ENCODE data around the gene BTN1A1. TPM values are rescaled to one million over a fixed set of nuclear protein-coding genes. Genes with fewer than 3 reads are reported as not detected.

Gene BTN1A1
- total RNA-seq, 2 donors from 2014 or later = 0.10 TPM; not detected in 1

GRCh38 chr6:26468829-26469228, 31.3 kb upstream of the BTN1A1 start:
- H3K36me3 Mint-ChIP-seq (ENCODE audit: low read depth) = peaks cover 23% of the 10 kb centered on the region
- no peaks in the 10 kb centered on the region for H3K9me3 ChIP-seq (ENCODE audit: control insufficient read depth, low read length, poor library complexity, severe bottlenecking)
- peaks cover 26% of the 10 kb centered on the region for H3K4me1 Mint-ChIP-seq
- H3K27ac Mint-ChIP-seq = peak overlapping the region; percentile 5
- ATAC-seq (no peak), DNase-seq (no peak)
- no peaks in the 10 kb centered on the region for H3K27me3 Mint-ChIP-seq
- H3K4me3 Mint-ChIP-seq = no peak overlapping the region

GRCh38 chr6:26470643-26471042, 29.5 kb upstream of the BTN1A1 start:
- Mint-ChIP-seq H3K27ac (no peak overlapping the region), H3K36me3 (ENCODE audit: low read depth) (peaks cover 12% of the 10 kb centered on the region)

DNA sequence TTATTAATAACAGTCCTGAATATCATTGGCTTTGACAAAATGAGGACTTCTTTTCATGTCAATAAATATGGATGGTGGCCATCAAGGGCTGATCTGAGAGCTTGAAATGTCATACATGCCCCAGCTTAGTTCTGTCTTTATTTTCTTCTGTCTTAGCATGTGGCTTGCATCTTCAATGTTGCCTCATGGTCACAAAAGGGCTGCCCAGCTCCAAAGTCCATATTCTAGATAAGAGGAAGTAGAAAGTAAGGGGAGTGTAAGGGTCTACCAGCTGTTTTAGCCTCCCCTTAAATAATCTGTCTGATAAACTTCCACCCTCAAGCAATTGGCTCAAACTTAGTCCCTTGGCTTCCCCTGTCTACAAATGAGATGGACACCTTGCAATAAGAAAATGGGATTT, 28.1 kb upstream of the BTN1A1 start:
- peaks cover 32% of the 10 kb centered on the region for H3K4me1 Mint-ChIP-seq
- no peaks in the 10 kb centered on the region for H3K9me3 ChIP-seq (ENCODE audit: control insufficient read depth, low read length, poor library complexity, severe bottlenecking)
- peaks cover 9% of the 10 kb centered on the region for H3K36me3 Mint-ChIP-seq (ENCODE audit: low read depth)
- H3K27me3 Mint-ChIP-seq = no peaks in the 10 kb centered on the region
- ATAC-seq (no peak), DNase-seq (no peak)
- H3K27ac Mint-ChIP-seq = peak overlapping the region; percentile 99
- no peak overlapping the region for H3K4me3 Mint-ChIP-seq

More at GRCh38 chr6:26470643-26471042, 29.5 kb upstream of the BTN1A1 start:
- ATAC-seq (no peak), DNase-seq (no peak)
- no peak overlapping the region for H3K4me3 Mint-ChIP-seq
- no peaks in the 10 kb centered on the region for H3K9me3 ChIP-seq (ENCODE audit: control insufficient read depth, low read length, poor library complexity, severe bottlenecking)
- peaks cover 26% of the 10 kb centered on the region for H3K4me1 Mint-ChIP-seq
- no peaks in the 10 kb centered on the region for H3K27me3 Mint-ChIP-seq

DNA sequence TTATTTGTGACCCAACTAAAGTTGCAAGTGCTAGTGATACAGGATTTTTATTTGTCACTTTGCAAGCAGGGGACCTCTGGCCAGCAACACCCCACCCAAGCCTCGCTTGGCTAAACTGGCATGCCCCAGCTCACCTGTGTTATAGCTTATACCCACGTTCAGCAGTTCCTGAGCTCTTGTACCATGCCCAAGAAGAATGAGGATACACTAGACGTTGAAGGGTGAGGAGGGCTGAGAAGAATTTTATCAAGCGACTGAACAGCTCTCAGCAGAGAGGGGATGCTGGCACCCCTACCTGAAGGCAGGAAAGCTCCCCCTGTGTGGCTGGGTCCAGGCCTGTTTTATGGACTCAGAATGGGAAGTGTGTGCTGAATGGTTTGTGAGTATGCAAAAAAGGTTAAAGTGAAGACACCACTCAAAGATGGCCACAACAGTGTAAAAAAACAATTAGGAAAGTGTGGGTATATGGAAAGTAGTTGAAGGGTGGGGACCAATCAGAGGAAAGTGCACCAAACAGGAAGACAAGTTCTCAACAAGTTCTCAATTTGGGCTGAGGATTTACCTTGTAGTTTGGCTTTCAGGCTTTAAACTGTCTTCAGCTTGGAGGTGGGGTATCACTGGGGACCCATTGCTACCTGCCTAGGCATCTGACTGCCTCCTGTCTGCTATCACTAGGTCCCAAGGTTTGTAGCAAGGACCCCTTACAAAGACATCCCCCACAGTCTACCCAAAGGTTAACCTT, 27.4 kb upstream of the BTN1A1 start:
- H3K4me1 Mint-ChIP-seq = peaks cover 36% of the 10 kb centered on the region
- no peak for DNase-seq

GRCh38 chr6:26473429-26473757, 26.7 kb upstream of the BTN1A1 start:
- H3K4me3 Mint-ChIP-seq = peak overlapping the region; percentile 95
- ATAC-seq (peak; percentile 3), DNase-seq (no peak)
- H3K4me1 Mint-ChIP-seq = peaks cover 36% of the 10 kb centered on the region
- peak overlapping the region; percentile 99 for H3K27ac Mint-ChIP-seq
- H3K36me3 Mint-ChIP-seq (ENCODE audit: low read depth) = peaks cover 6% of the 10 kb centered on the region
- no peaks in the 10 kb centered on the region for H3K9me3 ChIP-seq (ENCODE audit: control insufficient read depth, low read length, poor library complexity, severe bottlenecking)
- H3K27me3 Mint-ChIP-seq = no peaks in the 10 kb centered on the region

More for the DNA sequence above, 27.4 kb upstream of the BTN1A1 start:
- Mint-ChIP-seq H3K27me3 (no peaks in the 10 kb centered on the region), H3K27ac (peak overlapping the region; percentile 99), H3K36me3 (ENCODE audit: low read depth) (peaks cover 9% of the 10 kb centered on the region), H3K4me3 (peak overlapping the region; percentile 95)
- H3K9me3 ChIP-seq (ENCODE audit: control insufficient read depth, low read length, poor library complexity, severe bottlenecking) = no peaks in the 10 kb centered on the region
- no peak for ATAC-seq

DNA sequence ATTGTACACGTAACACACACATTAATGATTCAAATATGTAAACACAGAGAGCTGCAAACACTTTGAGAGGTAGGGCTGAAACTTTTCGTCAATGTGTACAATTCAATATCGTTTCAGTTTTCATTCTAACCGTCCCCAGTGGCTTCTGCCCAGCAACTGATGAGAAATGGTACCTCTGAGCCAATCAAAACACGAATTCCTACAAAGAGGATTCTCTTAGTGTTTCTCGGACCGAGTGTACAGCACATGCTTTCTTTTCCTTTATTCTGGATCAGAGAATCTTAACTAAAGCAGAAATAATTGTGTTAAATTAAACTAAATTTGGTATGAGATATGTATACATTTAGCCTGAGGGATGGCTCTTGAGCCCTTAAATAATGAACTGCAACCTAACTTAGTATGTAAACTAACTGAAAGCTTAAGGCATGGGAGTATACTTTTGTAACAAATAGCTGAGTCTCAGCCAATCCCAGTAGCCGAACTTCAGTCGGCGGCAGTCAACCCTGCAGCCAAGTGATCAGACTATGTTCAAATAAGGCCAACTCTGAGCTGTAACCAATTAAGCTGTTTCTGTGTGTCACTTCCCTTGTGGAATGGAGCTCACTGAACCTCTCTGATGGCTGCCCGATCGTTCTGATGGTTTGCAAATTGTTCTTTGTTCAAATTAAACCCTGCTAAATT, 26.2 kb upstream of the BTN1A1 start:
- Mint-ChIP-seq H3K27me3 (no peaks in the 10 kb centered on the region), H3K36me3 (ENCODE audit: low read depth) (peaks cover 2% of the 10 kb centered on the region), H3K27ac (peak overlapping the region; percentile 99), H3K4me3 (peak overlapping the region; percentile 95), H3K4me1 (peaks cover 40% of the 10 kb centered on the region)
- peak; percentile 55 to 69 (median 61) for DNase-seq
- H3K9me3 ChIP-seq (ENCODE audit: control insufficient read depth, low read length, poor library complexity, severe bottlenecking) = no peaks in the 10 kb centered on the region
- peak; percentile 94 for ATAC-seq

GRCh38 chr6:26474439-26474881, 25.6 kb upstream of the BTN1A1 start:
- Mint-ChIP-seq H3K27ac (peak overlapping the region; percentile 99), H3K4me3 (peak overlapping the region; percentile 95), H3K36me3 (ENCODE audit: low read depth) (peaks cover 2% of the 10 kb centered on the region), H3K27me3 (no peaks in the 10 kb centered on the region), H3K4me1 (peaks cover 40% of the 10 kb centered on the region)
- peak; percentile 9 for ATAC-seq
- no peaks in the 10 kb centered on the region for H3K9me3 ChIP-seq (ENCODE audit: control insufficient read depth, low read length, poor library complexity, severe bottlenecking)
- no peak for DNase-seq

DNA sequence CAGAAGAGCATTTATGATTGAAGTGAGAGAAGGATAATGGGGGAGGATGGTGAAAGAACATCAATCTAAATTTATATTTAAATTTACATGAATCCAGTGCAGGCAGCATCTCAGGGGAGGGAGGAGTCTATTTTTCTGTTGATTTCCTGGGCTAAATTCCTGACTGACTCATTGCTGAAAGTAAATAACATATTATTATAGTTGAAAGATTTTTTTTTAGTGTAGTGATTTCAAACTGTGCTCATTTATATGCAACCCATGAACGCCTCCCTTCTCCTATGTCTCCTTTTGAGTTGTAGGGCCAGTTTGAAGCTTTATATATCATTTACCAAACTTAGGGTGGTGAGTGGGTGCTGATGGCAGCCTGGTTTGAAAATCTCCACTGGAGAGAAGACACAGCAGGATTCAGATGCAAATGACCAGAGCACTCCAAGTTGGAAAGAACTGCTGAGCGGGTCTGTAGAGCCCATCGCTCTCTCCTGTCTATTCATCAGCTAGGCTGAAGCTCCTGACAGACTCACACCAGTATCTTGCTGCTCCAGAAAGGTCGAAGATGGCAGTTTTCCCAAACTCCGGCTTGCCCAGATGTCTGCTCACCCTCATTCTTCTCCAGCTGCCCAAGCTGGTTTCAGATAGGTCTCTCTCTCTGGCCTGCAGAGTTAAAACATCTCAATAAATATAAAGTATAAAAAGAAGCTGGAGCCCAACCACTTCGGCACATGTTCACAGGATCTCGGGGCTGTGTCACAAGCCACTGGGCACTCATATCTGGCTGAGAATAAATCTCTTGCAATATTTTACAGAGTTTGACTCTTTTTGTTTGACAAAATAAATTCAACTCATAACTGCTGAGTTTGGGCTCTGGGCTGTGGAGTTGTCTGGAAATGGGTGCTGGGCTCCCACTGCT, 24.0 kb upstream of the BTN1A1 start:
- H3K9me3 ChIP-seq (ENCODE audit: control insufficient read depth, low read length, poor library complexity, severe bottlenecking) = no peaks in the 10 kb centered on the region
- Mint-ChIP-seq H3K4me3 (peak overlapping the region; percentile 28), H3K27me3 (no peaks in the 10 kb centered on the region), H3K27ac (peak overlapping the region; percentile 99), H3K36me3 (ENCODE audit: low read depth) (peaks cover 2% of the 10 kb centered on the region), H3K4me1 (peaks cover 41% of the 10 kb centered on the region)
- ATAC-seq (no peak), DNase-seq (no peak)

- H3K36me3 Mint-ChIP-seq (ENCODE audit: low read depth) = no peaks in the 10 kb centered on the region
- peaks cover 42% of the 10 kb centered on the region for H3K4me1 Mint-ChIP-seq
- peak overlapping the region; percentile 99 for H3K27ac Mint-ChIP-seq
- DNase-seq (no peak), ATAC-seq (no peak)
- H3K9me3 ChIP-seq (ENCODE audit: control insufficient read depth, low read length, poor library complexity, severe bottlenecking) = no peaks in the 10 kb centered on the region
- peak overlapping the region; percentile 9 for H3K4me3 Mint-ChIP-seq
- no peaks in the 10 kb centered on the region for H3K27me3 Mint-ChIP-seq
Observed at GRCh38 chr6:26476896-26477295, 23.2 kb upstream of the BTN1A1 start.

- H3K4me1 Mint-ChIP-seq = peaks cover 42% of the 10 kb centered on the region
- no peaks in the 10 kb centered on the region for H3K9me3 ChIP-seq (ENCODE audit: control insufficient read depth, low read length, poor library complexity, severe bottlenecking)
- no peak for DNase-seq
- peak overlapping the region; percentile 99 for H3K27ac Mint-ChIP-seq
- H3K36me3 Mint-ChIP-seq (ENCODE audit: low read depth) = no peaks in the 10 kb centered on the region
- no peak overlapping the region for H3K4me3 Mint-ChIP-seq
- ATAC-seq = no peak
- H3K27me3 Mint-ChIP-seq = no peaks in the 10 kb centered on the region
Observed at GRCh38 chr6:26477426-26477825, 22.7 kb upstream of the BTN1A1 start.

DNA sequence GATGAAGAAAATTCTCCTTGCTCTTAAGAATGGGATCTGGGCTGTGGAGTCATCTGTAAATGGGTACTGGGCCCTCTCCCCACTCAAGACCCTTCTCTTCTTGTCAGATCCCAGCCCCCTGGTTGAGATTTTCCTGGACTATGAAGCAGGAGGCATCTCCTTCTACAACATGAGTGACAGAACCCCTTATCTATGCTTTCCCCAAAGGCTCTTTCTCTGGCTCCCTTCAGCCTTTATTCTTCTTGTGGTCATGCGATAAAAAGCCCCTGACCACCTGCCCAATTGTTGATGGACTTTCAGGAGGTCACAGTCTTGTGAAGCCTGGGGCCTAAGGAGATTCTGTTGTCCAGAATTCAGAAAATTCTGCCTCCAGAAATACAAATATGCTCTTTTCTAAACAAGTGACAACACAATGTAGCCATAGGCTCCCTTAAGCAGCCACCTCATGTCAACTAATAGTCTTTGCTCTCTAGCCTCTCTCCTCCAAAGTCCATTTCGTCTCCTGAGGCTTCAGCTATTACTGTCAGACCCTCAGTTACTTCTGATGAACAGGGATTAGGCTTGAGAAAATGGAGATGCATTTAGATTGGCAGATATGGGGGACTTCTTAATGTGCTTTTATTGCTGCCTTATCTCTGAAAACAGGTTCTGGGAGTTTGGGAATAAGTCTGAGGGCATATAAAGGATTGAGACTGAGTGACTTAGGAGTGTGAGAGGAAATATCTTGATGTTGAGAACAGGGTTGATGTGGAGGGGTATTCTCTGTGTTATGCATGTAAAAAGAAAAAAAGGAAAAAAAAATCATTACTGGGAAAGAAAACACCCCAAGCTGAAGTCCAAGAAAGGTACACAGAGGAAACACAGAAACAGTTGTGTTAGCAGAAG, 21.8 kb upstream of the BTN1A1 start:
- no peak for DNase-seq
- no peak overlapping the region for H3K4me3 Mint-ChIP-seq
- no peaks in the 10 kb centered on the region for H3K27me3 Mint-ChIP-seq
- H3K36me3 Mint-ChIP-seq (ENCODE audit: low read depth) = no peaks in the 10 kb centered on the region
- peaks cover 34% of the 10 kb centered on the region for H3K4me1 Mint-ChIP-seq
- H3K9me3 ChIP-seq (ENCODE audit: control insufficient read depth, low read length, poor library complexity, severe bottlenecking) = no peaks in the 10 kb centered on the region
- H3K27ac Mint-ChIP-seq = peak overlapping the region; percentile 99
- ATAC-seq = no peak

GRCh38 chr6:26478985-26479278, 21.2 kb upstream of the BTN1A1 start:
- Mint-ChIP-seq H3K27me3 (no peaks in the 10 kb centered on the region), H3K36me3 (ENCODE audit: low read depth) (no peaks in the 10 kb centered on the region), H3K27ac (peak overlapping the region; percentile 99), H3K4me3 (no peak overlapping the region), H3K4me1 (peaks cover 32% of the 10 kb centered on the region)
- ATAC-seq = no peak
- DNase-seq = no peak
- H3K9me3 ChIP-seq (ENCODE audit: control insufficient read depth, low read length, poor library complexity, severe bottlenecking) = no peaks in the 10 kb centered on the region
